Stimulated activated CD8-positive, alpha-beta memory T cell treated with anti-CD3 and anti-CD28 coated beads, Interleukin-15, amount 100 ng/mL, for 48 hours (primary cell): Measurements from ENCODE around the gene BTBD16.

Source experiments
- DNase-seq, 2 donors: peaks; one replicate each; pipeline ENCODE4 v3.0.0-alpha.2; 2020; ENCODE audit warnings: low read depth in 2 of 2

BTBD16 gene

GRCh38 chr10:122343135-122343800 is 72.2 kb downstream of the BTBD16 start:
- no peak for DNase-seq

GRCh38 chr10:122343936-122344335 is 72.8 kb downstream of the BTBD16 start:
- DNase-seq, result no peak

- no peak for DNase-seq
Observed at GRCh38 chr10:122344741-122345258, 73.7 kb downstream of the BTBD16 start.

- no peak for DNase-seq
Observed at GRCh38 chr10:122346326-122346950, 75.3 kb downstream of the BTBD16 start.

GRCh38 chr10:122347170-122347841 is 76.2 kb downstream of the BTBD16 start:
- no peak for DNase-seq

GRCh38 chr10:122348512-122348911 is 77.4 kb downstream of the BTBD16 start:
- no peak for DNase-seq

GRCh38 chr10:122348935-122349361 is 77.9 kb downstream of the BTBD16 start:
- no peak for DNase-seq

- no peak for DNase-seq
Observed at GRCh38 chr10:122349758-122350369, 78.8 kb downstream of the BTBD16 start.

GRCh38 chr10:122350893-122351292 is 79.8 kb downstream of the BTBD16 start:
- DNase-seq, result no peak

- DNase-seq, result no peak
Observed at GRCh38 chr10:122352817-122353525, 81.9 kb downstream of the BTBD16 start.

- DNase-seq, result no peak
Observed at GRCh38 chr10:122354383-122354782, 83.3 kb downstream of the BTBD16 start.

- DNase-seq, result no peak
Observed at GRCh38 chr10:122357685-122358084, 86.6 kb downstream of the BTBD16 start.

GRCh38 chr10:122359621-122360020 is 88.5 kb downstream of the BTBD16 start:
- no peak for DNase-seq

- no peak for DNase-seq
Observed at GRCh38 chr10:122361046-122361445, 90.0 kb downstream of the BTBD16 start.

- DNase-seq, result no peak
Observed at GRCh38 chr10:122362031-122362592, 91.0 kb downstream of the BTBD16 start.

- DNase-seq, result peak in 1 of 2 donors; percentile 19
Observed at GRCh38 chr10:122362621-122363020, 91.5 kb downstream of the BTBD16 start.

- DNase-seq, result no peak
Observed at GRCh38 chr10:122363311-122363710, 92.2 kb downstream of the BTBD16 start.

- DNase-seq, result no peak
Observed at GRCh38 chr10:122363722-122364463, 92.8 kb downstream of the BTBD16 start.

- DNase-seq, result no peak
Observed at GRCh38 chr10:122368502-122369254, 97.6 kb downstream of the BTBD16 start.

- no peak for DNase-seq
Observed at GRCh38 chr10:122373108-122373507, 102.0 kb downstream of the BTBD16 start.
